K562 (cell line): ENCODE data around the gene ZNF835. TPM values are rescaled to one million over a fixed set of nuclear protein-coding genes. Genes with fewer than 3 reads are reported as not detected.

Experiments used
- HDAC2 ChIP-seq: fragments of 450-650 bp; IDR thresholded peaks from 2 replicates; pipeline ENCODE4 v1.6.1; 2016; ENCODE audit warnings: mild to moderate bottlenecking
- JUNB ChIP-seq: fragments of 450-650 bp; formaldehyde crosslinking; conservative IDR thresholded peaks from 2 replicates; pipeline ENCODE4 v1.4.0; 2020; ENCODE audit warnings: mild to moderate bottlenecking
- NCOA6 ChIP-seq: fragments of 450-650 bp; IDR thresholded peaks from 2 replicates; pipeline ENCODE4 v1.6.1; 2017; ENCODE audit warnings: mild to moderate bottlenecking
- NR2C1 ChIP-seq, 2 experiments: fragments of 450-650 bp; IDR thresholded peaks; 2 replicates each; pipeline ENCODE4 v1.6.1; 2017; ENCODE audit warnings: mild to moderate bottlenecking in 2 of 2, antibody characterized with exemption in 1 of 2, inconsistent platforms in 1 of 2, missing compliant biosample characterization in 1 of 2, missing genetic modification characterization in 1 of 2
- NRF1 ChIP-seq, 2 experiments: fragments of 450-650 bp; IDR thresholded peaks in 1 of 2; conservative IDR thresholded peaks in 1 of 2; 2 replicates each; pipeline ENCODE4 v1.6.1; 2014; ENCODE audit warnings: mild to moderate bottlenecking in 2 of 2
- SAFB2 ChIP-seq: fragments of 200-400 bp; formaldehyde crosslinking; IDR thresholded peaks from 2 replicates; pipeline ENCODE4 v1.6.1; 2018; ENCODE audit warnings: borderline replicate concordance, low read length, low read depth, moderate library complexity; ENCODE audit not compliant: severe bottlenecking
- SNRNP70 ChIP-seq: fragments of 200-400 bp; formaldehyde crosslinking; optimal IDR thresholded peaks from 2 replicates; pipeline ENCODE3; 2017; ENCODE audit warnings: low read depth, low read length
- TAF15 ChIP-seq: fragments of 200-400 bp; formaldehyde crosslinking; IDR thresholded peaks from 2 replicates; pipeline ENCODE4 v1.6.1; 2017; ENCODE audit warnings: mild to moderate bottlenecking, low read depth, low read length, moderate library complexity
- YY1 ChIP-seq, 3 experiments: IDR thresholded peaks; 2 replicates each; pipeline ENCODE4 v1.6.1; 2011; ENCODE audit warnings: low read length in 2 of 3, mild to moderate bottlenecking in 2 of 3, moderate library complexity in 2 of 3, borderline replicate concordance in 1 of 3, control low read depth in 1 of 3, low read depth in 1 of 3; ENCODE audit not compliant: insufficient read depth in 3 of 3, insufficient replicate concordance in 2 of 3, control insufficient read depth in 1 of 3, insufficient read length in 1 of 3; ENCODE audit errors: extremely low read depth in 1 of 3
- ZKSCAN1 ChIP-seq: fragments of 150-350 bp; IDR thresholded peaks from 2 replicates; pipeline ENCODE4 v1.6.1; 2016; ENCODE audit warnings: low read depth, low read length
- ZNF143 ChIP-seq: sonication (generic); formaldehyde crosslinking; IDR thresholded peaks from 2 replicates; pipeline ENCODE4 v1.9.0; 2022; ENCODE audit warnings: mild to moderate bottlenecking, missing genetic modification reagents
- ZNF282 ChIP-seq: sonication (generic); formaldehyde crosslinking; IDR thresholded peaks from 2 replicates; pipeline ENCODE4 v1.8.1; 2023; ENCODE audit warnings: missing genetic modification reagents
- polyA plus RNA-seq, 8 experiments: library from polyadenylated mRNA; depleted of rRNA in 4 of 8; stranded (reverse) in 5 of 8; unstranded in 3 of 8; fragments of >200 nt; fragmentation: Nextera tagmentation in 2 of 8; fragmentation: Illumina TruSeq in 1 of 8; extraction: Ambion mirVana in 2 of 8; extraction: Trizol in 1 of 8; gene quantifications; 2 replicates each; pipeline versions ENCODE4 v1.2.1 to v1.2.3, GENCODE V29; 2011 to 2014; ENCODE audit warnings: inconsistent platforms in 1 of 8, missing spikeins in 1 of 8
- total RNA-seq, 7 experiments: library from RNA; depleted of rRNA in 6 of 7; stranded (reverse); fragments of >200 nt in 6 of 7; fragmentation: Illumina TruSeq in 2 of 7; extraction: Trizol in 2 of 7; gene quantifications; 2 replicates each; pipeline versions ENCODE4 v1.2.1 to v1.2.3, GENCODE V29; 2011 to 2021; ENCODE audit warnings: low replicate concordance in 1 of 7
- TF ChIP-seq, protein P1 (sequence below): fragments of 250-450 bp; sonication (Bioruptor Pico); IDR thresholded peaks from 2 replicates; pipeline ENCODE4 v1.5.0; 2020; ENCODE audit warnings: mild to moderate bottlenecking, borderline replicate concordance
- TF ChIP-seq, protein P2 (sequence below): fragments of 450-650 bp; formaldehyde crosslinking; IDR thresholded peaks from 2 replicates; pipeline ENCODE4 v1.4.0; 2022; ENCODE audit warnings: missing genetic modification characterization
- TF ChIP-seq, protein P3 (sequence below): sonication (generic); formaldehyde crosslinking; IDR thresholded peaks from 2 replicates; pipeline ENCODE4 v1.8.0; 2022; ENCODE audit warnings: mild to moderate bottlenecking, missing genetic modification reagents

Gene ZNF835
- total and polyA plus RNA-seq, 9 of the 15 experiments (the other 6 are each of a cell fraction or from before 2014, with no cell fraction given), result not detected

DNA sequence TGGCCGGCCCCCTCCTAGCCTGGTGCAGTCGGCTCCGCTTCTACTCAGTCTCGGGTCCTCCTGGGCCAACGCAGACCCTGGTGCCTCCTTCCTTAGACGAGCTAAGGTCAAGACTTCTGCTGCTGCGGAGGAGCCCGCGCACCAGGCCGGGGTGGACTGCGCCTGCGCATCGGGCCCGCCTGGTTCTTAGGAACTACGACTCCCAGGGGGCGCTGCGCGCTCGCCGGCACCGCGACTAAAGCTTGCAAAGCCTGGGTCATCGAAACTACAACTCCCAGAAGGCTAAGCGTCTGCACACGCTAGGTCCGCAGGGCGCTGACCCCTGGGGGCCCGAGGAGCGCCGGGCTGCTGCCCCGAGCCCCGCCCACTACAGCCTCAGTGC is at the start of gene ZNF835 (continued):
- TF ChIP-seq, protein P1, sequence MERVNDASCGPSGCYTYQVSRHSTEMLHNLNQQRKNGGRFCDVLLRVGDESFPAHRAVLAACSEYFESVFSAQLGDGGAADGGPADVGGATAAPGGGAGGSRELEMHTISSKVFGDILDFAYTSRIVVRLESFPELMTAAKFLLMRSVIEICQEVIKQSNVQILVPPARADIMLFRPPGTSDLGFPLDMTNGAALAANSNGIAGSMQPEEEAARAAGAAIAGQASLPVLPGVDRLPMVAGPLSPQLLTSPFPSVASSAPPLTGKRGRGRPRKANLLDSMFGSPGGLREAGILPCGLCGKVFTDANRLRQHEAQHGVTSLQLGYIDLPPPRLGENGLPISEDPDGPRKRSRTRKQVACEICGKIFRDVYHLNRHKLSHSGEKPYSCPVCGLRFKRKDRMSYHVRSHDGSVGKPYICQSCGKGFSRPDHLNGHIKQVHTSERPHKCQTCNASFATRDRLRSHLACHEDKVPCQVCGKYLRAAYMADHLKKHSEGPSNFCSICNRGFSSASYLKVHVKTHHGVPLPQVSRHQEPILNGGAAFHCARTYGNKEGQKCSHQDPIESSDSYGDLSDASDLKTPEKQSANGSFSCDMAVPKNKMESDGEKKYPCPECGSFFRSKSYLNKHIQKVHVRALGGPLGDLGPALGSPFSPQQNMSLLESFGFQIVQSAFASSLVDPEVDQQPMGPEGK, result no peak
- TF ChIP-seq NR2C1 (IDR thresholded peaks at IDR 0.05) (no peak), NR2C1 (tag; IDR thresholded peaks at IDR 0.05) (no peak), SAFB2 (no peak), JUNB (CRISPR knock-in tag) (no peak), ZKSCAN1 (peak; percentile 82), NRF1 (conservative IDR thresholded peaks at IDR 0.05 in 1 of 2, IDR thresholded peaks at IDR 0.05 in 1 of 2) (peak; percentile 51 to 68; a peak in 3 of 4 replicates), ZNF282 (CRISPR knock-in tag) (no peak), HDAC2 (no peak), YY1 (IDR thresholded peaks at IDR 0.05; ENCODE audit: borderline replicate concordance in 1 of 3, control insufficient read depth in 1 of 3, extremely low read depth in 1 of 3, insufficient read depth in 3 of 3, insufficient read length in 1 of 3, insufficient replicate concordance in 2 of 3, low read depth in 1 of 3, low read length in 2 of 3) (no peak), ZNF143 (peak; percentile 64), NCOA6 (no peak), TAF15 (no peak), SNRNP70 (no peak)
- TF ChIP-seq, protein P2, sequence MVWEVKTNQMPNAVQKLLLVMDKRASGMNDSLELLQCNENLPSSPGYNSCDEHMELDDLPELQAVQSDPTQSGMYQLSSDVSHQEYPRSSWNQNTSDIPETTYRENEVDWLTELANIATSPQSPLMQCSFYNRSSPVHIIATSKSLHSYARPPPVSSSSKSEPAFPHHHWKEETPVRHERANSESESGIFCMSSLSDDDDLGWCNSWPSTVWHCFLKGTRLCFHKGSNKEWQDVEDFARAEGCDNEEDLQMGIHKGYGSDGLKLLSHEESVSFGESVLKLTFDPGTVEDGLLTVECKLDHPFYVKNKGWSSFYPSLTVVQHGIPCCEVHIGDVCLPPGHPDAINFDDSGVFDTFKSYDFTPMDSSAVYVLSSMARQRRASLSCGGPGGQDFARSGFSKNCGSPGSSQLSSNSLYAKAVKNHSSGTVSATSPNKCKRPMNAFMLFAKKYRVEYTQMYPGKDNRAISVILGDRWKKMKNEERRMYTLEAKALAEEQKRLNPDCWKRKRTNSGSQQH, result no peak
- TF ChIP-seq, protein P3, sequence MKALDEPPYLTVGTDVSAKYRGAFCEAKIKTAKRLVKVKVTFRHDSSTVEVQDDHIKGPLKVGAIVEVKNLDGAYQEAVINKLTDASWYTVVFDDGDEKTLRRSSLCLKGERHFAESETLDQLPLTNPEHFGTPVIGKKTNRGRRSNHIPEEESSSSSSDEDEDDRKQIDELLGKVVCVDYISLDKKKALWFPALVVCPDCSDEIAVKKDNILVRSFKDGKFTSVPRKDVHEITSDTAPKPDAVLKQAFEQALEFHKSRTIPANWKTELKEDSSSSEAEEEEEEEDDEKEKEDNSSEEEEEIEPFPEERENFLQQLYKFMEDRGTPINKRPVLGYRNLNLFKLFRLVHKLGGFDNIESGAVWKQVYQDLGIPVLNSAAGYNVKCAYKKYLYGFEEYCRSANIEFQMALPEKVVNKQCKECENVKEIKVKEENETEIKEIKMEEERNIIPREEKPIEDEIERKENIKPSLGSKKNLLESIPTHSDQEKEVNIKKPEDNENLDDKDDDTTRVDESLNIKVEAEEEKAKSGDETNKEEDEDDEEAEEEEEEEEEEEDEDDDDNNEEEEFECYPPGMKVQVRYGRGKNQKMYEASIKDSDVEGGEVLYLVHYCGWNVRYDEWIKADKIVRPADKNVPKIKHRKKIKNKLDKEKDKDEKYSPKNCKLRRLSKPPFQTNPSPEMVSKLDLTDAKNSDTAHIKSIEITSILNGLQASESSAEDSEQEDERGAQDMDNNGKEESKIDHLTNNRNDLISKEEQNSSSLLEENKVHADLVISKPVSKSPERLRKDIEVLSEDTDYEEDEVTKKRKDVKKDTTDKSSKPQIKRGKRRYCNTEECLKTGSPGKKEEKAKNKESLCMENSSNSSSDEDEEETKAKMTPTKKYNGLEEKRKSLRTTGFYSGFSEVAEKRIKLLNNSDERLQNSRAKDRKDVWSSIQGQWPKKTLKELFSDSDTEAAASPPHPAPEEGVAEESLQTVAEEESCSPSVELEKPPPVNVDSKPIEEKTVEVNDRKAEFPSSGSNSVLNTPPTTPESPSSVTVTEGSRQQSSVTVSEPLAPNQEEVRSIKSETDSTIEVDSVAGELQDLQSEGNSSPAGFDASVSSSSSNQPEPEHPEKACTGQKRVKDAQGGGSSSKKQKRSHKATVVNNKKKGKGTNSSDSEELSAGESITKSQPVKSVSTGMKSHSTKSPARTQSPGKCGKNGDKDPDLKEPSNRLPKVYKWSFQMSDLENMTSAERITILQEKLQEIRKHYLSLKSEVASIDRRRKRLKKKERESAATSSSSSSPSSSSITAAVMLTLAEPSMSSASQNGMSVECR (CRISPR knock-in tag), result no peak
